H1 (cell line): ENCODE measurements around the gene FAM120B. TPM values are rescaled to one million over a fixed set of nuclear protein-coding genes. Genes with fewer than 3 reads are reported as not detected.

Source experiments
- CEBPB ChIP-seq: IDR thresholded peaks from 2 replicates; pipeline ENCODE4 v1.6.1; 2012; ENCODE audit warnings: low read depth, low read length
- TBP ChIP-seq: IDR thresholded peaks from 2 replicates; pipeline ENCODE4 v1.6.1; 2011; ENCODE audit warnings: low read depth, low read length, improper control_type of control experiment
- TEAD4 ChIP-seq: IDR thresholded peaks from 2 replicates; pipeline ENCODE4 v1.6.1; 2012; ENCODE audit warnings: low read depth, low read length, inconsistent platforms, mixed read lengths
- YY1 ChIP-seq: IDR thresholded peaks from 2 replicates; pipeline ENCODE4 v1.6.1; 2011; ENCODE audit warnings: low read depth, mild to moderate bottlenecking, low read length
- polyA plus RNA-seq, 7 experiments: library from polyadenylated mRNA; depleted of rRNA in 3 of 7; stranded (reverse) in 5 of 7; unstranded in 2 of 7; fragments of >200 nt in 5 of 7; fragments of 200-250 nt in 2 of 7; gene quantifications; 1 replicate in 5 of 7; 2 replicates in 1 of 7; 4 replicates in 1 of 7; pipeline versions ENCODE4 v1.2.1 to v1.2.3, GENCODE V29; 2011 to 2013; ENCODE audit warnings: missing spikeins in 2 of 7, mixed read lengths in 2 of 7
- total RNA-seq: library from RNA; stranded (reverse); fragmentation: NEBNext Ultra II Directional; extraction: Animal tissue kit (Norgen Biotek cat#: 25700); gene quantifications from 2 replicates; pipeline ENCODE4 v1.2.1, GENCODE V29; 2021
- TF ChIP-seq, protein P1 (sequence below): fragments of 300-600 bp; sonication (generic); IDR thresholded peaks from 2 replicates; pipeline ENCODE4 v1.7.1; 2012; ENCODE audit warnings: low read length, moderate library complexity, mild to moderate bottlenecking, inconsistent platforms; ENCODE audit not compliant: insufficient replicate concordance

Gene FAM120B
- total and polyA plus RNA-seq, 2 of the 8 experiments (the other 6 are each of a cell fraction or from before 2014, with no cell fraction given), result 5.1 to 12.5 TPM

DNA sequence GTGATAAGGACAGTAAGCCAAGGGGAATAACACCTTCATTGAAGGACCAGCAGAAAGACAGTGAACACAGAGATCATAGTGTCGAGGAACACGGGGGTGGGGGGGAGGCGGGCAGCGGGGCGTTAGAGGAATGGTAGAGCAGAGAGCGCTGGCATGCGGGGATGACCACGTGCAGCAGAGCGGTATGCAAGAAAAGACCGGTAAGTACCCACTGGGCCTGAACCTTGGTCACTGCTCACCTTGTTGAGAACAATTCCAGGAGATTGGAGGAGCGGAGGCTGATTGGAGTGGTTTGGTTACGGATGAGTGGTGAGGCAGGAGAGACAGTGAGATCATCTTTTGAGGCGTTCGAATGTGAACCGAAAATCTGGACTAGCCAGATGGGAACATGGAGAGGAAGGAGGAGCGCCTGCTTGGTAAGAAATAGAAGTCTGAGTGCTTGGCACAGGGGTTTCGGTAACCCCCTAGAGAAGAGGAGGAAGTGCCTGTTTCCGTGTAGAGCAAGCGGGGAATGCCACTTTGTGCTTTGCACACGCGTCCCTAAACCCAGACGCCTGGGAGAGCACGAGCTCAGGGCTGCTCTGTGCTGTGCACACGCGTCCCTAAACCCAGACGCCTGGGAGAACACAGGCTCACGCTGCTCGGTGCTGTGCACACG lies 70.0 kb downstream of the FAM120B start (continued):
- TF ChIP-seq, protein P1, sequence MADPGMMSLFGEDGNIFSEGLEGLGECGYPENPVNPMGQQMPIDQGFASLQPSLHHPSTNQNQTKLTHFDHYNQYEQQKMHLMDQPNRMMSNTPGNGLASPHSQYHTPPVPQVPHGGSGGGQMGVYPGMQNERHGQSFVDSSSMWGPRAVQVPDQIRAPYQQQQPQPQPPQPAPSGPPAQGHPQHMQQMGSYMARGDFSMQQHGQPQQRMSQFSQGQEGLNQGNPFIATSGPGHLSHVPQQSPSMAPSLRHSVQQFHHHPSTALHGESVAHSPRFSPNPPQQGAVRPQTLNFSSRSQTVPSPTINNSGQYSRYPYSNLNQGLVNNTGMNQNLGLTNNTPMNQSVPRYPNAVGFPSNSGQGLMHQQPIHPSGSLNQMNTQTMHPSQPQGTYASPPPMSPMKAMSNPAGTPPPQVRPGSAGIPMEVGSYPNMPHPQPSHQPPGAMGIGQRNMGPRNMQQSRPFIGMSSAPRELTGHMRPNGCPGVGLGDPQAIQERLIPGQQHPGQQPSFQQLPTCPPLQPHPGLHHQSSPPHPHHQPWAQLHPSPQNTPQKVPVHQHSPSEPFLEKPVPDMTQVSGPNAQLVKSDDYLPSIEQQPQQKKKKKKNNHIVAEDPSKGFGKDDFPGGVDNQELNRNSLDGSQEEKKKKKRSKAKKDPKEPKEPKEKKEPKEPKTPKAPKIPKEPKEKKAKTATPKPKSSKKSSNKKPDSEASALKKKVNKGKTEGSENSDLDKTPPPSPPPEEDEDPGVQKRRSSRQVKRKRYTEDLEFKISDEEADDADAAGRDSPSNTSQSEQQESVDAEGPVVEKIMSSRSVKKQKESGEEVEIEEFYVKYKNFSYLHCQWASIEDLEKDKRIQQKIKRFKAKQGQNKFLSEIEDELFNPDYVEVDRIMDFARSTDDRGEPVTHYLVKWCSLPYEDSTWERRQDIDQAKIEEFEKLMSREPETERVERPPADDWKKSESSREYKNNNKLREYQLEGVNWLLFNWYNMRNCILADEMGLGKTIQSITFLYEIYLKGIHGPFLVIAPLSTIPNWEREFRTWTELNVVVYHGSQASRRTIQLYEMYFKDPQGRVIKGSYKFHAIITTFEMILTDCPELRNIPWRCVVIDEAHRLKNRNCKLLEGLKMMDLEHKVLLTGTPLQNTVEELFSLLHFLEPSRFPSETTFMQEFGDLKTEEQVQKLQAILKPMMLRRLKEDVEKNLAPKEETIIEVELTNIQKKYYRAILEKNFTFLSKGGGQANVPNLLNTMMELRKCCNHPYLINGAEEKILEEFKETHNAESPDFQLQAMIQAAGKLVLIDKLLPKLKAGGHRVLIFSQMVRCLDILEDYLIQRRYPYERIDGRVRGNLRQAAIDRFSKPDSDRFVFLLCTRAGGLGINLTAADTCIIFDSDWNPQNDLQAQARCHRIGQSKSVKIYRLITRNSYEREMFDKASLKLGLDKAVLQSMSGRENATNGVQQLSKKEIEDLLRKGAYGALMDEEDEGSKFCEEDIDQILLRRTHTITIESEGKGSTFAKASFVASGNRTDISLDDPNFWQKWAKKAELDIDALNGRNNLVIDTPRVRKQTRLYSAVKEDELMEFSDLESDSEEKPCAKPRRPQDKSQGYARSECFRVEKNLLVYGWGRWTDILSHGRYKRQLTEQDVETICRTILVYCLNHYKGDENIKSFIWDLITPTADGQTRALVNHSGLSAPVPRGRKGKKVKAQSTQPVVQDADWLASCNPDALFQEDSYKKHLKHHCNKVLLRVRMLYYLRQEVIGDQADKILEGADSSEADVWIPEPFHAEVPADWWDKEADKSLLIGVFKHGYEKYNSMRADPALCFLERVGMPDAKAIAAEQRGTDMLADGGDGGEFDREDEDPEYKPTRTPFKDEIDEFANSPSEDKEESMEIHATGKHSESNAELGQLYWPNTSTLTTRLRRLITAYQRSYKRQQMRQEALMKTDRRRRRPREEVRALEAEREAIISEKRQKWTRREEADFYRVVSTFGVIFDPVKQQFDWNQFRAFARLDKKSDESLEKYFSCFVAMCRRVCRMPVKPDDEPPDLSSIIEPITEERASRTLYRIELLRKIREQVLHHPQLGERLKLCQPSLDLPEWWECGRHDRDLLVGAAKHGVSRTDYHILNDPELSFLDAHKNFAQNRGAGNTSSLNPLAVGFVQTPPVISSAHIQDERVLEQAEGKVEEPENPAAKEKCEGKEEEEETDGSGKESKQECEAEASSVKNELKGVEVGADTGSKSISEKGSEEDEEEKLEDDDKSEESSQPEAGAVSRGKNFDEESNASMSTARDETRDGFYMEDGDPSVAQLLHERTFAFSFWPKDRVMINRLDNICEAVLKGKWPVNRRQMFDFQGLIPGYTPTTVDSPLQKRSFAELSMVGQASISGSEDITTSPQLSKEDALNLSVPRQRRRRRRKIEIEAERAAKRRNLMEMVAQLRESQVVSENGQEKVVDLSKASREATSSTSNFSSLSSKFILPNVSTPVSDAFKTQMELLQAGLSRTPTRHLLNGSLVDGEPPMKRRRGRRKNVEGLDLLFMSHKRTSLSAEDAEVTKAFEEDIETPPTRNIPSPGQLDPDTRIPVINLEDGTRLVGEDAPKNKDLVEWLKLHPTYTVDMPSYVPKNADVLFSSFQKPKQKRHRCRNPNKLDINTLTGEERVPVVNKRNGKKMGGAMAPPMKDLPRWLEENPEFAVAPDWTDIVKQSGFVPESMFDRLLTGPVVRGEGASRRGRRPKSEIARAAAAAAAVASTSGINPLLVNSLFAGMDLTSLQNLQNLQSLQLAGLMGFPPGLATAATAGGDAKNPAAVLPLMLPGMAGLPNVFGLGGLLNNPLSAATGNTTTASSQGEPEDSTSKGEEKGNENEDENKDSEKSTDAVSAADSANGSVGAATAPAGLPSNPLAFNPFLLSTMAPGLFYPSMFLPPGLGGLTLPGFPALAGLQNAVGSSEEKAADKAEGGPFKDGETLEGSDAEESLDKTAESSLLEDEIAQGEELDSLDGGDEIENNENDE, result no peak
- TF ChIP-seq TEAD4, result no peak
- TF ChIP-seq TBP, result no peak
- TF ChIP-seq YY1, result no peak
- no peak for TF ChIP-seq CEBPB
